LHCN-M2 (cell line): ENCODE results near the gene GNB4. TPM values are rescaled to one million over a fixed set of nuclear protein-coding genes. Genes with fewer than 3 reads are reported as not detected.

Source experiments
- DNase-seq: peaks from one replicate; pipeline ENCODE4 v3.0.0-alpha.2; 2012; ENCODE audit warnings: low read depth
- total RNA-seq: library from RNA; depleted of rRNA; stranded (reverse); fragments of >200 nt; gene quantifications from 2 replicates; pipeline ENCODE4 v1.2.3, GENCODE V29; 2014; rRNA removed

The GNB4 gene
- total RNA-seq, 1 experiment from 2014 or later = 42.7 TPM

- no peak for DNase-seq
Observed at GRCh38 chr3:179363332-179363731, 87.9 kb downstream of the GNB4 start.

GRCh38 chr3:179355996-179356395, 95.3 kb downstream of the GNB4 start:
- no peak for DNase-seq

- no peak for DNase-seq
Observed at GRCh38 chr3:179348325-179349013, 102.8 kb downstream of the GNB4 start.

- peak; percentile 95 for DNase-seq
Observed at GRCh38 chr3:179347345-179348194, 103.7 kb downstream of the GNB4 start, which contains the start of gene MFN1. Gene MFN1, plus strand, starts transcription at chr3:179347709. Its CDS starts 1,143 bp downstream, at chr3:179348852.

Other genes with a start within 250 kb of the GNB4 start
- 0.63 and 1.2 TPM in 2 replicates for gene KCNMB3, start 200.4 kb downstream of the GNB4 start, total RNA-seq
- gene ZNF639, start 128.4 kb downstream of the GNB4 start, total RNA-seq = 46.0 and 50.4 TPM in 2 replicates
- gene MFN1, start 103.8 kb downstream of the GNB4 start, total RNA-seq = 38.3 and 46.0 TPM in 2 replicates
- gene ACTL6A, start 111.5 kb upstream of the GNB4 start, total RNA-seq = 171 and 199 TPM in 2 replicates
- 33.8 and 41.8 TPM in 2 replicates for gene MRPL47, start 153.2 kb upstream of the GNB4 start, total RNA-seq
- gene NDUFB5, start 153.3 kb upstream of the GNB4 start, total RNA-seq = 110 and 117 TPM in 2 replicates
- 11.1 and 16.5 TPM in 2 replicates for gene USP13, start 201.6 kb upstream of the GNB4 start, total RNA-seq